Left forelimb (tissue), 1 donor: ENCODE results near the gene HSPA12A.
"Not testable (repeated sequence)": the region's sequence is repeated elsewhere in the genome, so short reads cannot be mapped to it uniquely, and the experiment has no call there.

Experiments
- DNase-seq: peaks from one replicate; pipeline ENCODE4 v3.0.0-alpha.2; 2018; ENCODE audit warnings: low spot score

The HSPA12A gene

GRCh38 chr10:116715341-116715740 lies 27.0 kb downstream of the HSPA12A start:
- DNase-seq, result no peak

- DNase-seq, result no peak
These were observed 28.5 kb downstream of the HSPA12A start for GRCh38 chr10:116713846-116714245.

GRCh38 chr10:116712989-116713543 lies 29.3 kb downstream of the HSPA12A start:
- DNase-seq, result no peak

- DNase-seq, result no peak
These were observed 29.8 kb downstream of the HSPA12A start for GRCh38 chr10:116712519-116712918.

- DNase-seq, result not testable (repeated sequence)
These were observed 30.6 kb downstream of the HSPA12A start for GRCh38 chr10:116711803-116712202.

- DNase-seq, result no peak
These were observed 32.3 kb downstream of the HSPA12A start for GRCh38 chr10:116710076-116710475.

- DNase-seq, result no peak
These were observed 33.5 kb downstream of the HSPA12A start for GRCh38 chr10:116708877-116709276.

GRCh38 chr10:116708391-116708821 lies 34.0 kb downstream of the HSPA12A start:
- no peak for DNase-seq

GRCh38 chr10:116707981-116708380 lies 34.4 kb downstream of the HSPA12A start:
- DNase-seq, result no peak

- DNase-seq, result no peak
These were observed 36.1 kb downstream of the HSPA12A start for GRCh38 chr10:116706281-116706680.

- no peak for DNase-seq
These were observed 36.9 kb downstream of the HSPA12A start for GRCh38 chr10:116705498-116705897.

- DNase-seq, result no peak
These were observed 37.4 kb downstream of the HSPA12A start for GRCh38 chr10:116704926-116705325.

GRCh38 chr10:116702165-116702564 lies 40.2 kb downstream of the HSPA12A start:
- no peak for DNase-seq

- DNase-seq, result no peak
These were observed 42.8 kb downstream of the HSPA12A start for GRCh38 chr10:116699471-116700150.

- DNase-seq, result no peak
These were observed 43.3 kb downstream of the HSPA12A start for GRCh38 chr10:116699049-116699448.

- DNase-seq, result no peak
These were observed 44.0 kb downstream of the HSPA12A start for GRCh38 chr10:116698364-116698763.

GRCh38 chr10:116697816-116698215 lies 44.5 kb downstream of the HSPA12A start:
- no peak for DNase-seq

GRCh38 chr10:116696919-116697318 lies 45.4 kb downstream of the HSPA12A start:
- DNase-seq, result no peak

- no peak for DNase-seq
These were observed 47.5 kb downstream of the HSPA12A start for GRCh38 chr10:116694927-116695268.

- DNase-seq, result no peak
These were observed 48.0 kb downstream of the HSPA12A start for GRCh38 chr10:116694243-116694926.

- no peak for DNase-seq
These were observed 50.1 kb downstream of the HSPA12A start for GRCh38 chr10:116692225-116692624.

GRCh38 chr10:116691635-116692034 lies 50.7 kb downstream of the HSPA12A start:
- DNase-seq, result no peak
